Suppressor macrophage treated with lipopolysaccharide for 4 hours (primary cell): Measurements from ENCODE around the gene CAB39L.
"Not testable (repeated sequence)": the region's sequence is repeated elsewhere in the genome, so short reads cannot be mapped to it uniquely, and the experiment has no call there.

ENCODE experiments used
- DNase-seq: peaks from one replicate; pipeline ENCODE4 v3.0.0-alpha.2; 2020

The CAB39L gene

GRCh38 chr13:49342454-49342853, 101.4 kb downstream of the CAB39L start:
- DNase-seq = no peak

DNA sequence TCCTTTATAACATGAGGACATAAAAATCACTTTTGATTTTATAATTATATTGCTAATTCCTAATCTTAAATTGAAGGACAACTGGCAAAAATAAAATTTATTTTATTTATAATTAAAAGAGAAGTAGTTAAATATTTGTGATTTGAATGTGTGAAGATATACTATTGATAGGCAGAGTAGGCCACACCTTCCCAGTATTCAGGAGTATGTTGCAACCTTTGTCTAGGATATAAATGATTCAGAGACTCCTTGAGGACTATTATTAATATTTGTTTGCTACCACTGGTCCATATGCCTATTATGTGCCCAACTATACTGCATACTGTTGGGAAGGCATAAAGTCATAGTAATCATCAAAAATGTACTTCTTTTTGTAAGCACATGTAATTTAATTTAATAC, 101.9 kb downstream of the CAB39L start:
- DNase-seq = no peak

- DNase-seq = no peak
Observed at GRCh38 chr13:49341517-49341916, 102.3 kb downstream of the CAB39L start.

GRCh38 chr13:49340161-49340560, 103.7 kb downstream of the CAB39L start:
- no peak for DNase-seq

DNA sequence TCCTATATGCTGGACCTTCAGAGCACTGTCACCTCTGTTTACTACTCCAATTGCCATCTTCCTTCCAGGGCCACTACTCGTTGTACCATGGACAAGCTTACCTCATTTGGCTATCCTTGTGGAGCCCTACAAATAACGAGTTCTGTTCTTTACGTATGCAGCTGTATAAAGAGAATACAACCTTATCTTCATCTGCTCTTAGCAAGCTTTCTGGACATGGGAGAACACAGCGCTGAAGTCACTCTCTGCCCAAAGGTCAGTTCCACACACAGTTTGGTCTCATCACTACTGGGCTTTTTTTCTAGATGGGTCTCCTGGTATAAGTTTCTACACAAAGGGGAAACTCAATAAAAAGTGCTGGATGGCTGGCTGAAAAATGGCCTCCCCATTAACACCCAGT, 107.2 kb downstream of the CAB39L start:
- no peak for DNase-seq

- no peak for DNase-seq
Observed at GRCh38 chr13:49330546-49330864, 113.4 kb downstream of the CAB39L start.

GRCh38 chr13:49329831-49330545, 113.9 kb downstream of the CAB39L start:
- DNase-seq = no peak

DNA sequence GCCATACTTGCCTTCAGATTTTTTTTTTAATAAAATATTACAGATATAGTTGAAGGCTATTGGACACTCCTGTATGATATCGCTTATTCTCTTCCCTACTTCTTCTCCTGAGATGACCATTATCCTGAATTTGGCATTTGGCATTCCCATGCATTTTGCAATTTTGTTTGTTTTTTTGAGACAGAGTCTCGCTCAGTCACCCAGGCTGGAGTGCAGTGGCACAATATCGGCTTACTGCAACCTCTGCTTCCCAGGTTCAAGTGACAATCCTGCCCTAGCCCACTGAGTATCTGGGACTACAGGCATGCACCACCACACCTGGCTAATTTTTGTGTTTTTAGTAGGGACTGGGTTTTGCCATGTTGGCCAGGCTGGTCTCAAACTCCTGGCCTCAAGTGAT, 116.7 kb downstream of the CAB39L start:
- not testable (repeated sequence) for DNase-seq

DNA sequence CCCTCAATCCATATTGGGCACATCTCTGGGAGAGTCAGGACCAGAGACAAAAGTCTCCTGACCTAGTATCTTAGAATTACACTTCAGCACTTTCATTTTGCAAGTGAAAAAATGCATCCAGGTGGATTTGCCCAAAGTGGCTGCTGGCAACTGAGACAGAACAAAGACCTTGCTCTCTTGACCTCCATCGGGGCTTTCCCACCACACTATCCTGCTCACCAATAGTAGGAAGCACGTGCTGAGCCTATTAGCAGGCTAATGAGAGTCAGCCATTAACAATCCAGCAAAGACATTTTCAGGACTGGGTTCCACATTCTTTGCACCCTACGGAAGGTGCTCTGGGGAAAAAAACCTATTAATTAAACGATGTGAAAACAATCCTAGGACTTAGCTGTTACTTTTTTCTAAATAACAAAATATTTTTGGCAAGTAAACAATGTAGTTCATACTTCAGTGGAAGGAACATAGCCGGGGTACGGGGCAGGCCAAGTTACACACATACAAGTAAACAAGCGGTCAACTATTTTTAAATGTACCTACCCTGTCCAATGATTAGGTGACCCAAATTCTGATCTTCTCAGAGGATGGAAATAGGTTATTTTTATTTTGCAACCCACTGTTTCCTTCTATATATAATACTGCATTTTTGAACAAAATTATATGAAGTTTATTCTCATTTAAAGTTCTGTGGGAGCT, 117.5 kb downstream of the CAB39L start:
- DNase-seq = no peak

- DNase-seq = no peak
Observed at GRCh38 chr13:49323344-49323743, 120.5 kb downstream of the CAB39L start.

DNA sequence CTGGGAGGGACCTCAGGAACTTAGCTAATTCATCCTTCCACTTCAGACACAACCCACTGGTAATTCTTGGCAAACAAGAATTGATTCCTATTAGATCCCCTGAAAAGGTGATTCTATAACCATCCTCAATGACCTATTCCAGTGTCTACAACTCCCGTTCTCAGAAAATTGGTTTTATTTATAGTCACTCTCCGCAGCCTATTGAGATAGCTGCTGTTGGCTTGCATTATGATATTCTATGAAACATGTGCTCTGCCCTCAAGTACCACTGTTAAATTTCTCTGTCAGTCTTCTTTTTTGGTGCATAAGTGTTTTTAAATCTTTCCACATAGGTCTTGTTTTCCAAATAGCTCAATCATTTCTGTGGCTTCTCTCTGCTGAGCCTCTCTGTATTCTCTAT, 121.2 kb downstream of the CAB39L start:
- no peak for DNase-seq

DNA sequence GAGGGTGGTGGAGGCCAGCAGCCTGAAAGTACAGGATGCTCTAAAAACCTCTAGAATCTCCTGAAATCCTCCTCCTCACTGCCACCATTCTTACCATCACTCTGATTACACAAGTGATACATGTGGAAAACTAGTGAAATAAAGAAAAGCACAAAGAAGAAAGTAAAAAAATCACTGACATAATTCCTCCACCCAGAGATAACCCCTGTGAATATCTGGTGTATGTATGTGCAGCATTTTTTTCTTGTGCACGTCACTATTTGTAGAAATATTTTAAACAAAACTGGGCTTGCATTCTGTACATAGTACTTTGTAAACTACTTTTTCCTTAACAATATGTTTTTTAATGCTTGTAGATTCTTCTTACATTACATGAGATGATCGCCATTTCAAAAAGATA, 122.9 kb downstream of the CAB39L start:
- no peak for DNase-seq

DNA sequence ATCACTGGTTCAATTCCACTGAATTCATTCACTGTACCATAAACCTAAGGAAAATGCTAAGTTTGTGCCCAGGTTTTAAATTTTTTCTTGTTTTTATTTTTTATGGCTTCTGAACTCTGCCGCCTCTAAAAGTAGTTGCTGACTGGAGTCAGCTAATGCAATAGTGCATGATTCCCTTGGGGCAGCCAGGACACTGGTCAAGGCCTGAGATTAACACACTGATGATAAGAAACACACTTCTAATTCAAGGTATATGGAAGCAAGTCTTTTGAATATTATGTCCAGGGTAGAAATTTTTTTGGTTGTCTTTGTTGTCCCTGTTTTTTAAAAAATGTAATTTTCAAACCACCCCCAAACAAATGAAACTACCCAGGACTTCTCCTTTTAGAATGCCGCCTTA, 123.9 kb downstream of the CAB39L start:
- DNase-seq = no peak

- no peak for DNase-seq
Observed at GRCh38 chr13:49319551-49319950, 124.3 kb downstream of the CAB39L start.

- DNase-seq = no peak
Observed at GRCh38 chr13:49315756-49316482, 127.9 kb downstream of the CAB39L start.

- DNase-seq = no peak
Observed at GRCh38 chr13:49315036-49315565, 128.8 kb downstream of the CAB39L start.

DNA sequence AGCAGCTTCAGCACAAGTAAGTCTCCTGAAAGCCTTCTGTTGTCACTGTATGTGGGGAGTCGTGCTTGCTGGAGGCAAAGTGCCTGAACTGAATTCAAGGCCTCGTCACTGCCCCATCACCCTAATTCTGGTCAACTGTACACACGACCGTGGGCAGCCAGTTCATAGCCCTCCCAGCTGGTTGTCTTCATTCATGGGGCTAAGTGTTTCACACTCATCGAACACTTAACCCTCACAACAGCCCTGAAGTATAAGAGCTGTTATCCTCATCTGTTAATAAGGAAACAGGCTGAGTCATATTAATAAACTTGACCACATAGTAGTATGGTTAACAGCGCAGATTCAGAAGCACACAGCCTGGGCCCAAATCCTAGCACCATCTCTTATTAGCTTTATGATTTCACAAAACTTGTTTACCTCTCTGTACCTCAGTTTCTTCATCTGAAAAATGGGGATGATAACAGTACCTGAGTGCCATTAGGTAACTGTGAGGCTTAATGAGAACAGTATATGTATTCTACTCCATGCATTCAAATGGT, 129.5 kb downstream of the CAB39L start:
- no peak for DNase-seq

DNA sequence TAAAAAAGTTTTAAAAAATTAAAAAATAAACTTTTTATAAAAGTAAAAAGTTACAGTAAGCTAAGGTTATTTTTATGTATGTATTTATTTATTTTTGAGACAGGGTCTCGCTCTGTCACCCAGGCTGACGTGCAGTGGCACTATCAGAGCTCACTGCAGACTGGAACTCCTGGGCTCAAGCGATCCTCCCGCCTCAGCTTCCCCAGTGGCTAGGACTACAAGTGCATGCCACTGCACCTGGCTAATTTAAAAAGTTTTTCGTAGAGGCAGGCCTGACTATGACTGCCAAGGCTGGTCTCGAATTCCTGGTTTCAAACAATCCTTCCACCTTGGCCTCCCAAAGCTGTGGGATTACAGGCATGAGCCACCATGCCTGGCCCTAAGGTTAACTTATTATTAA, 132.0 kb downstream of the CAB39L start:
- DNase-seq = no peak

- DNase-seq = no peak
Observed at GRCh38 chr13:49310251-49310650, 133.6 kb downstream of the CAB39L start.

DNA sequence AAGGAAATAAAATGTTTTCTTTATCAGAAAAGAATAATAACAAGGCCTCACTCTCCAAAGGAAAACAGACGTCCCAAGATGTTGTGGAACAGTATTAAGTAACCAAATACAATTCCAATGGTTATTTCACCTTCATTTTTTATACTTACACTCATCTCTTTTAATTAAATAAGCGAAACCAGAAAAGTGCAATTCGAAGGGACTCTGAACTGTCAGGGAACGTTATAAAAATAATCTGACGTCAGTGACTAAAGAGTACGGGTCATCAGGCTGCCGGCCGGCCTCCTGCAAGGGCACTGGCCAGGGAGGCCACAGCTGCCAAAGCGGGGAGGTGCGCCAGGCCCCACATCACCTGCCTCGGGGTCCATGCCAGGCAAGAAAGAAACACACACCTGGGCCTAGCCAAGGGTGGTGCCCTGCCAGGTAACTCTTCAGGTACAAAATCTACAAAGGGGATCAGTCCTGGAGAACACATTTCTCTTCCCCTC, 134.9 kb downstream of the CAB39L start:
- DNase-seq = no peak

DNA sequence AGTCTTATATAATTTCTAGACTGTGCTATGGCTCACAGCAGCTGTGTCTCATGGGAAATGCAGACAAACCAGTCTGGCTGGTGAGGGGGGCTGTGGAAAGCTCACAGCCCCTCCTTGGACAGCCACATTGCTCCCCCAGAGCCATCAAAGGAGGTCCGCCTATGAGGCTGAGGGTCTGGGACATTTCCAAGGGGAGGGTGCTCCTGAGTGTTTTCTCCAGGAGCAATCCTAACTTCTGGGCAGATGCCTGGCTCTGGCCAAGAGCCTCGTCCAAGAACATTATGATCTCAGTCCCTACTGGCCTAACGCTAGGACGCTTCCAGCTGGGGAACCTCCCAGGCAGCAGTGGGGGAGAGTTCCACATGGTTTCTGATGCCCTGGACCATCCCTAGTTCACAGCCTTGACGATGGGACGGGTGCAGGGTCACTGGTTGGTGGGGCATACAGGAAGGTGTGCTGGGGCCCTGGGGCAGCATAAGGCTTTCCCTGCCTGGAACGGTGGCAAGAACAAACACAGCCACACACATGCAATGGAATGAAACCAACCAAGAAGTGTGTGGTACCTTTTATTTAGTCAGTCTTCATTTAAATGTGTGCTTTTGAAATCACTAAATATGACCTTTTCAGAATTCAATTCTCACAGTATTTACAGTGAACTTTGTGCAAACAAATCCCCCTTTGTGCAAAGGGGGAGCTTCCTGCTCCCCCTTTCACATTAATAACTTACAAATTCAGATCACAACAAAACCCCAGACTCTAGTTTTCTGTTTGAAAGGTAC, 135.6 kb downstream of the CAB39L start:
- DNase-seq = no peak

GRCh38 chr13:49307365-49307764, 136.5 kb downstream of the CAB39L start:
- DNase-seq = no peak
